ENCODE data around the gene PAGR1. TPM values are rescaled to one million over a fixed set of nuclear protein-coding genes. Genes with fewer than 3 reads are reported as not detected.

Gene PAGR1
- total and polyA plus RNA-seq, 2 of the 13 experiments (the other 11 are each of a cell fraction or from before 2014, with no cell fraction given): 9.8 to 66.4 TPM

DNA sequence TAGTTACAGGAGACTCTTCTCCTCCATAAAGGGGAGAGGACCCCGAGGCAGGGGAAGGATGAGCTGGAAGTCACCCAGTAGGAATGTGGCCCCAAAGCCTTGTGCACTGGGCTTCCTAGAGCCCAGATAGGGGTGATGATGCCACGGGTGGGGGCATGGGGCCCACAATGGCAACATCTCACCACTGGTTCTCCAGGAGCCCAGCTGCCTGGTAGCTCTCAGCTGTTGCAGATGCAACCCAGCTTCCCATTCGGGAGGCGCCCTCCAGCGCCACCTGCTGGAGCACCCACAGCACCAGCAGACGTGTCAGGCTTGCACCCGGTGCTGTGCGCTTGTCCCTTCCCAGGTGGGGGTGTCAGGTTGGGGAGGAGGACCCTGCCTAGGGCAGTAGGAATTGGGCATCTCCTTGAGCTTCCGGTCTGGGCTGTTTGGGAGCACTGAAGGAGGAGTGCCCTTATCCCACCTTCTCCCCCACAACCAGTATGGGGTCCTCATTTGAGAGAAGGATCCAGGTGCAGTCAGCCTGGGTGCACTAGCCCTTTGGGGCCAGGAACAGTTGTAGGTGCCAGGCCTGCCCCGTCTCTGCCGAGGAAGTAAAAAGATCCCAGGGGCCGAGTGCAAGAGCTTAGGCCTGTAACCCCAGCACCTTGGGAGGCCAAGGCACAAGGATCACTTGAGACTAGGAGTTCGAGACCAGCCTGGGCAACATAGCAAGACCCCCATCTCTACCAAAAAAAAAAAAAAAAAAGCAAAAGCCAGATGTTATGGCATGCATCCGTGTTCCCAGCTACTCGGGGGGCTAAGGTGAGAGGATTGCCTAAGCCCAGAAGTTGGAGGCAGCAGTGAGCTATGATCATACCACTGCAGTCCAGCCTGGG is 32.7 kb downstream of the PAGR1 start (continued):
- TF ChIP-seq NR1H2 (CRISPR knock-in tag; IDR thresholded peaks at IDR 0.05; ENCODE audit: borderline replicate concordance, low read depth) (no peak), ZNF143 (CRISPR knock-in tag; IDR thresholded peaks at IDR 0.05) (peak; percentile 49; the same call in 1 of the 2 replicates), ZNF619 (CRISPR knock-in tag; IDR thresholded peaks at IDR 0.05) (0 out of 2 replicates have a peak, but pooled peaks have one; percentile 24), ELF1 (CRISPR knock-in tag; IDR thresholded peaks at IDR 0.05) (peak; percentile 48; the same call in 1 of the 2 replicates), TAF1 (CRISPR knock-in tag; IDR thresholded peaks at IDR 0.05) (no peak), ZNF331 (CRISPR knock-in tag; IDR thresholded peaks at IDR 0.05) (peak; percentile 85; the same call in 1 of the 2 replicates), ZBTB42 (CRISPR knock-in tag; IDR thresholded peaks at IDR 0.05) (0 out of 2 replicates have a peak, but pooled peaks have one; percentile 33), NCOA5 (CRISPR knock-in tag; IDR thresholded peaks at IDR 0.05) (no peak), SPEN (CRISPR knock-in tag; IDR thresholded peaks at IDR 0.05; ENCODE audit: low read depth) (peak; percentile 46; the same call in 1 of the 2 replicates), FOSL2 (CRISPR knock-in tag; IDR thresholded peaks at IDR 0.05) (peak; percentile 66), NR2F6 (IDR thresholded peaks at IDR 0.05) (no peak), NR2F6 (CRISPR knock-in tag; IDR thresholded peaks at IDR 0.05) (no peak; the same call in 1 of the 2 replicates), FOXO1 (CRISPR knock-in tag; IDR thresholded peaks at IDR 0.05) (peak; percentile 67; the same call in 1 of the 2 replicates), HOXA3 (CRISPR knock-in tag; IDR thresholded peaks at IDR 0.05) (peak; percentile 55; the same call in 1 of the 2 replicates), XRCC5 (optimal IDR thresholded peaks at IDR 0.05; ENCODE audit: low read length) (peak; percentile 94), TARDBP (CRISPR knock-in tag; IDR thresholded peaks at IDR 0.05) (0 out of 2 replicates have a peak, but pooled peaks have one; percentile 53), TCF12 (IDR thresholded peaks at IDR 0.05) (no peak), TCF12 (CRISPR knock-in tag; IDR thresholded peaks at IDR 0.05) (no peak), TMF1 (CRISPR knock-in tag; IDR thresholded peaks at IDR 0.05; ENCODE audit: low read depth) (no peak), IRF2 (CRISPR knock-in tag; IDR thresholded peaks at IDR 0.05) (peak; percentile 87), SALL2 (CRISPR knock-in tag; IDR thresholded peaks at IDR 0.05) (peak; percentile 64), HDAC1 (CRISPR knock-in tag; IDR thresholded peaks at IDR 0.05) (0 out of 2 replicates have a peak, but pooled peaks have one; percentile 54), YY1 (IDR thresholded peaks at IDR 0.05; ENCODE audit: insufficient read depth, insufficient replicate concordance, low read depth, low read length) (peak; percentile 68), HNRNPLL (IDR thresholded peaks at IDR 0.05; ENCODE audit: low read depth, low read length, poor library complexity, severe bottlenecking) (peak; percentile 30), HDAC6 (IDR thresholded peaks at IDR 0.05; ENCODE audit: low read depth, low read length) (no peak), NFKBIZ (CRISPR knock-in tag; IDR thresholded peaks at IDR 0.05) (peak; percentile 40; the same call in 1 of the 2 replicates), ZNF598 (CRISPR knock-in tag; IDR thresholded peaks at IDR 0.05; ENCODE audit: borderline replicate concordance) (no peak), MZF1 (CRISPR knock-in tag; IDR thresholded peaks at IDR 0.05; ENCODE audit: borderline replicate concordance) (no peak)
- TF ChIP-seq, protein P1, sequence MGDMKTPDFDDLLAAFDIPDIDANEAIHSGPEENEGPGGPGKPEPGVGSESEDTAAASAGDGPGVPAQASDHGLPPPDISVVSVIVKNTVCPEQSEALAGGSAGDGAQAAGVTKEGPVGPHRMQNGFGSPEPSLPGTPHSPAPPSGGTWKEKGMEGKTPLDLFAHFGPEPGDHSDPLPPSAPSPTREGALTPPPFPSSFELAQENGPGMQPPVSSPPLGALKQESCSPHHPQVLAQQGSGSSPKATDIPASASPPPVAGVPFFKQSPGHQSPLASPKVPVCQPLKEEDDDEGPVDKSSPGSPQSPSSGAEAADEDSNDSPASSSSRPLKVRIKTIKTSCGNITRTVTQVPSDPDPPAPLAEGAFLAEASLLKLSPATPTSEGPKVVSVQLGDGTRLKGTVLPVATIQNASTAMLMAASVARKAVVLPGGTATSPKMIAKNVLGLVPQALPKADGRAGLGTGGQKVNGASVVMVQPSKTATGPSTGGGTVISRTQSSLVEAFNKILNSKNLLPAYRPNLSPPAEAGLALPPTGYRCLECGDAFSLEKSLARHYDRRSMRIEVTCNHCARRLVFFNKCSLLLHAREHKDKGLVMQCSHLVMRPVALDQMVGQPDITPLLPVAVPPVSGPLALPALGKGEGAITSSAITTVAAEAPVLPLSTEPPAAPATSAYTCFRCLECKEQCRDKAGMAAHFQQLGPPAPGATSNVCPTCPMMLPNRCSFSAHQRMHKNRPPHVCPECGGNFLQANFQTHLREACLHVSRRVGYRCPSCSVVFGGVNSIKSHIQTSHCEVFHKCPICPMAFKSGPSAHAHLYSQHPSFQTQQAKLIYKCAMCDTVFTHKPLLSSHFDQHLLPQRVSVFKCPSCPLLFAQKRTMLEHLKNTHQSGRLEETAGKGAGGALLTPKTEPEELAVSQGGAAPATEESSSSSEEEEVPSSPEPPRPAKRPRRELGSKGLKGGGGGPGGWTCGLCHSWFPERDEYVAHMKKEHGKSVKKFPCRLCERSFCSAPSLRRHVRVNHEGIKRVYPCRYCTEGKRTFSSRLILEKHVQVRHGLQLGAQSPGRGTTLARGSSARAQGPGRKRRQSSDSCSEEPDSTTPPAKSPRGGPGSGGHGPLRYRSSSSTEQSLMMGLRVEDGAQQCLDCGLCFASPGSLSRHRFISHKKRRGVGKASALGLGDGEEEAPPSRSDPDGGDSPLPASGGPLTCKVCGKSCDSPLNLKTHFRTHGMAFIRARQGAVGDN (CRISPR knock-in tag; IDR thresholded peaks at IDR 0.05): peak; percentile 68

Measured in HepG2 (cell line).